Smooth muscle cell of trachea (primary cell): Measurements from ENCODE around the gene MYEOV. TPM values are rescaled to one million over a fixed set of nuclear protein-coding genes. Genes with fewer than 3 reads are reported as not detected.

Experiments used
- total RNA-seq: library from RNA; depleted of rRNA; stranded (reverse); fragments of >200 nt; gene quantifications from 2 replicates; pipeline ENCODE4 v1.2.1, GENCODE V29; 2014

MYEOV gene
- total RNA-seq, result 2.2 and 8.1 TPM in 2 replicates

GRCh38 chr11:69293819-69294505, at the start of gene MYEOV:
Gene MYEOV (plus strand): TSS chr11:69294155. CDS start chr11:69295355, 1,200 bp downstream.

Other genes with a start within 250 kb of the MYEOV start
- gene TPCN2, start 245.2 kb upstream of the MYEOV start, total RNA-seq, result 19.1 and 23.0 TPM in 2 replicates
- gene SMIM38, start 138.2 kb upstream of the MYEOV start, total RNA-seq, result under 0.01 and 1.7 TPM in 2 replicates
- gene LINC01488, start 187.5 kb downstream of the MYEOV start, total RNA-seq, result not detected in 2 replicates